Measurements from ENCODE around the gene P2RX3. TPM values are rescaled to one million over a fixed set of nuclear protein-coding genes. Genes with fewer than 3 reads are reported as not detected.
"Not testable (repeated sequence)": the region's sequence is repeated elsewhere in the genome, so short reads cannot be mapped to it uniquely, and the experiment has no call there.

The P2RX3 gene
- total RNA-seq, 2 experiments from 2014 or later, result not detected

GRCh38 chr11:57354699-57355098, 16.5 kb downstream of the P2RX3 start:
- DNase-seq, result no peak
- POLR2A ChIA-PET, result no interaction called here
- Mint-ChIP-seq H3K9me3 (peaks cover 5% of the 10 kb centered on the region), H3K36me3 (no peaks in the 10 kb centered on the region), H3K27ac (no peak overlapping the region), H3K4me3 (no peak overlapping the region), H3K4me1 (peaks cover 1% of the 10 kb centered on the region), H3K27me3 (peaks cover 14% of the 10 kb centered on the region)
- ATAC-seq (ENCODE audit: low read depth), result no peak

DNA sequence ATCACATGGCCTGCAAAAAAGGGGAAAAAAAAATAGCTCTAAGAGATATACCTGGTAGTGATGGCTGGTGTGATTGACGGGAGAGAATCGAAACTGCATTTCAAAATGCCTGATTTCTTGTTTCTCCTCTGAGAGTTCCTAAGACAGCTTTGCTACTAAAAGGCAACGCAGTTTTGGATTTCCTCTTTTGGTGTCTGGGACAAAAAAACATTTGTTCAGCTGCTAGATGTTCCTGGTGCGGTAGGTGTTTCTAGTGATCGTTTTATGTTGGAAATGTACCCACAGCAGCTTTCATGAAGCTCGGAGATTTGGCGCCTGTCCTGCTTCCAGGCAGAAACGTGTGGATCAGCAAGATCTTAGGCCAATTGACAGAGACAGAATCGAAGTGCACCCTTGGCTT, 18.1 kb downstream of the P2RX3 start:
- DNase-seq (no peak), ATAC-seq (ENCODE audit: low read depth) (no peak)
- Mint-ChIP-seq H3K27me3 (peaks cover 12% of the 10 kb centered on the region), H3K4me1 (peaks cover 1% of the 10 kb centered on the region), H3K9me3 (peaks cover 3% of the 10 kb centered on the region), H3K27ac (no peak overlapping the region), H3K36me3 (no peaks in the 10 kb centered on the region), H3K4me3 (no peak overlapping the region)
- POLR2A ChIA-PET, result no interaction called here

- Mint-ChIP-seq H3K4me1 (peaks cover 1% of the 10 kb centered on the region), H3K27me3 (peaks cover 12% of the 10 kb centered on the region), H3K4me3 (no peak overlapping the region), H3K36me3 (no peaks in the 10 kb centered on the region), H3K27ac (no peak overlapping the region), H3K9me3 (no peaks in the 10 kb centered on the region)
- ATAC-seq (ENCODE audit: low read depth) (no peak), DNase-seq (no peak)
- POLR2A ChIA-PET, result no interaction called here
These were observed 19.2 kb downstream of the P2RX3 start for GRCh38 chr11:57357310-57357709.

GRCh38 chr11:57357856-57358255, 19.7 kb downstream of the P2RX3 start:
- ATAC-seq (ENCODE audit: low read depth) (no peak), DNase-seq (no peak)
- Mint-ChIP-seq H3K9me3 (no peaks in the 10 kb centered on the region), H3K4me1 (peaks cover 1% of the 10 kb centered on the region), H3K36me3 (no peaks in the 10 kb centered on the region), H3K4me3 (no peak overlapping the region), H3K27ac (no peak overlapping the region), H3K27me3 (peaks cover 8% of the 10 kb centered on the region)
- POLR2A ChIA-PET, result no interaction called here

- Mint-ChIP-seq H3K4me3 (no peak overlapping the region), H3K4me1 (peaks cover 1% of the 10 kb centered on the region), H3K27me3 (peaks cover 8% of the 10 kb centered on the region), H3K36me3 (no peaks in the 10 kb centered on the region), H3K27ac (no peak overlapping the region), H3K9me3 (no peaks in the 10 kb centered on the region)
- POLR2A ChIA-PET, result no interaction called here
- ATAC-seq (ENCODE audit: low read depth), result no peak
- DNase-seq, result no peak
These were observed 20.4 kb downstream of the P2RX3 start for GRCh38 chr11:57358543-57358961.

- Mint-ChIP-seq H3K9me3 (no peaks in the 10 kb centered on the region), H3K36me3 (no peaks in the 10 kb centered on the region), H3K4me1 (peaks cover 1% of the 10 kb centered on the region), H3K27ac (no peak overlapping the region), H3K27me3 (peaks cover 7% of the 10 kb centered on the region), H3K4me3 (no peak overlapping the region)
- ATAC-seq (ENCODE audit: low read depth) (no peak), DNase-seq (no peak)
- POLR2A ChIA-PET, result no interaction called here
These were observed 20.8 kb downstream of the P2RX3 start for GRCh38 chr11:57358991-57359390.

DNA sequence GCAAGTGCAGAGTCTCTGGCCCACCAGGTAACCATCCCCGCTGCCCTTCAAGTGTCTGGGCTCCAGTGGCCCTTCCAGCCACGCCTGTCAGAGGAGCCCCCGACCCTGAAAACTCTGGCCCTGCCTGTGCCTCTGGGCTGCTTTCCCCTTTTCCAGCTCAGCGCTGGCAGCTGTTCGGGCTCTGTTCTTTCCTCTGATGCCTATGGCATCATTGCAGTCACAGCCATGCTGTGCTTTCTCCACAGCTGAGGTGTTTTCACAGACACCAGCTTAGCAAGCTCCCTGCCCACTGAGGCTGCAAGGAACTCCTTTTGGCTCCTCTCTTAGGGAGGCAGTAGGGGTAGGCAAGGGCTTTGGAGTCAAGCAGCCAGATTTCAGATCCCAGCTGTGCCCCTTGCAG, 21.2 kb downstream of the P2RX3 start:
- H3K4me3 Mint-ChIP-seq, result no peak overlapping the region
- POLR2A ChIA-PET, result no interaction called here
- DNase-seq, result no peak
- peaks cover 1% of the 10 kb centered on the region for H3K4me1 Mint-ChIP-seq
- no peak for ATAC-seq (ENCODE audit: low read depth)
- H3K27me3 Mint-ChIP-seq, result peaks cover 3% of the 10 kb centered on the region
- H3K9me3 Mint-ChIP-seq, result no peaks in the 10 kb centered on the region
- H3K36me3 Mint-ChIP-seq, result no peaks in the 10 kb centered on the region
- H3K27ac Mint-ChIP-seq, result no peak overlapping the region

GRCh38 chr11:57359896-57360690, 21.9 kb downstream of the P2RX3 start:
- POLR2A ChIA-PET, result no interaction called here
- H3K4me1 Mint-ChIP-seq, result peaks cover 1% of the 10 kb centered on the region

DNA sequence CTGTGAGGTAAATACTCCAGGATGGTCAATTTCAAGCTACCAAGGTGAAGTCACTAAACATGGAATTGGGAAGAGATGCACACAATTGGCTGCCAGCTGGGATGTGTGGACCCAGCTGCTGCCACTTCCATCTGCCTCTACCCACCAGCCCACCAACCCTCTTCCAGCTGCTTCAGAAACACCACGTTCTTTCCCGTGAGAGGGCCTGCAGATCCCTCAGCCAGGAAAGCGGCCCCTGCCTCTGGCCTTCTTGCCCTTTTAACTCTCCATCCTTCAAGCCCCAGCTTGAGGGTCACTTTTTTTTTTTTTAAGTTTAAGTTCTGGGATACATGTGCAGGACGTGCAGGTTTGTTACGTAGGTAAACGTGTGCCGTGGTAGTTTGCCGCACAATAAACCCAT, 22.8 kb downstream of the P2RX3 start:
- no peak overlapping the region for H3K4me3 Mint-ChIP-seq
- POLR2A ChIA-PET, result no interaction called here
- no peaks in the 10 kb centered on the region for H3K27me3 Mint-ChIP-seq
- ATAC-seq (ENCODE audit: low read depth) (no peak), DNase-seq (no peak)
- no peak overlapping the region for H3K27ac Mint-ChIP-seq
- no peaks in the 10 kb centered on the region for H3K36me3 Mint-ChIP-seq
- no peaks in the 10 kb centered on the region for H3K9me3 Mint-ChIP-seq
- H3K4me1 Mint-ChIP-seq, result peaks cover 1% of the 10 kb centered on the region

More at GRCh38 chr11:57359896-57360690, 21.9 kb downstream of the P2RX3 start:
- no peaks in the 10 kb centered on the region for H3K36me3 Mint-ChIP-seq
- DNase-seq (no peak), ATAC-seq (ENCODE audit: low read depth) (no peak)
- H3K4me3 Mint-ChIP-seq, result no peak overlapping the region
- no peaks in the 10 kb centered on the region for H3K27me3 Mint-ChIP-seq
- H3K9me3 Mint-ChIP-seq, result no peaks in the 10 kb centered on the region
- H3K27ac Mint-ChIP-seq, result no peak overlapping the region

DNA sequence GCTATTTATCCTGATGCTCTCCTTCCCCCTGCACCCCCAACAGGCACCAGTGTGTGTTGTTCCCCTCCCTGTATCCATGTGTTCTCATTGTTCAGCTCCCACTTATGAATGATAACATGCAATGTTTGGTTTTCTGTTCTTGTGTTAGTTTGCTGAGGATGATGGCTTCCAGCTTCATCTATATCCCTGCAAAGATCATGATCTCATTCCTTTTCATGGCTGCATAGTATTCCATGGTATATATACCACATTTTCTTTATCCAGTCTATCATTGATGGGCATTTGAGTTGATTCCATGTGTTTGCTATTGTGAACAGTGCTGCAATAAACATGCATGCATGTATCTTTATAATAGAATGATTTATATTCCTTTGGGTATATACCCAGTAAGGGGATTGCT, 23.3 kb downstream of the P2RX3 start:
- H3K4me3 Mint-ChIP-seq; H3K27ac Mint-ChIP-seq; H3K9me3 Mint-ChIP-seq; ATAC-seq (ENCODE audit: low read depth); POLR2A ChIA-PET; H3K27me3 Mint-ChIP-seq; H3K36me3 Mint-ChIP-seq; H3K4me1 Mint-ChIP-seq; DNase-seq: not testable (repeated sequence)

- DNase-seq (no peak), ATAC-seq (ENCODE audit: low read depth) (no peak)
- POLR2A ChIA-PET, result no interaction called here
- peaks cover 2% of the 10 kb centered on the region for H3K27me3 Mint-ChIP-seq
- H3K27ac Mint-ChIP-seq, result no peak overlapping the region
- H3K4me1 Mint-ChIP-seq, result no peaks in the 10 kb centered on the region
- H3K4me3 Mint-ChIP-seq, result no peak overlapping the region
- H3K9me3 Mint-ChIP-seq, result no peaks in the 10 kb centered on the region
- no peaks in the 10 kb centered on the region for H3K36me3 Mint-ChIP-seq
These were observed 23.8 kb downstream of the P2RX3 start for GRCh38 chr11:57361926-57362325.

- no peak for DNase-seq
- H3K4me3 Mint-ChIP-seq, result no peak overlapping the region
- POLR2A ChIA-PET, result no interaction called here
- no peaks in the 10 kb centered on the region for H3K36me3 Mint-ChIP-seq
- H3K27me3 Mint-ChIP-seq, result peaks cover 6% of the 10 kb centered on the region
- H3K4me1 Mint-ChIP-seq, result no peaks in the 10 kb centered on the region
- no peak for ATAC-seq (ENCODE audit: low read depth)
- H3K9me3 Mint-ChIP-seq, result no peaks in the 10 kb centered on the region
- H3K27ac Mint-ChIP-seq, result no peak overlapping the region
These were observed 25.3 kb downstream of the P2RX3 start for GRCh38 chr11:57363131-57364080.

DNA sequence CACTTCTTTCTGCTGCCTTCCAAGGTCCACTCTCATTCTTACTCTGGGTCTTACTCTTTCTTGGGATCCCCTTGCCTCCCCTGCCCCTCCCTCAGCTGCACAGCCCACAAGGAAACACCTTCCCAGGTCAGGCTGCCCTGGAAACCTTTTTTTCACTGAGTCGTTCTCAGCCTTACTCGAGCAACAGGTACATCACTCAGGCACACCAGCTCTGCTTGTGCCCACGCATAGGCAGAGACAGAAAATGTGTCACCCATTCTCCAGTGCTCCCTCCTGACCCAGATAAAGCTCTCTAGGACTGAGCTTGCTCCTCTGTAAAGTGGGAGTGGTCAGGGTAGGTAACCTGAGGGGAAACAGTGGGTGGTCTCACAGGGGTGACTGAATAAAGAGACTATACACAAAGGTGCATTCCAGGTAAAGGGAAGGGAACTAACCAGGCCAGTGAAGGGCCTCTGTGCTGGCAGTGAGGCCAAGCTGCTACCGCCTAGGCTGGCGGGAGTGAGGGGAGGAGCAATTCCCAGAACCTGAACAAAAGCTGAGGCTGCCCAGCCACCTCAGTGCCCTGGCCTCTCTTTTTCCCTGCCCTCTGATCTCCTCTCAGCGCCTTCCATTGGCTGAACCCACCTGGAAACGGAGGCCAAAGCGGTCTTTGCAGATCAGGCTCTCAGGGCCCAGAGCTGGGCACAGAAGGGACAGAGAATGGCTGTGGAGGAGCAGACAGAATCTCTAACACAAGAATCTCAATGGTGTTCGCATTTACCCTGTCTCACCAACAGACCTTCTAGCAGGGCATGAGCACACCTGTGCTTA, 26.9 kb downstream of the P2RX3 start:
- Mint-ChIP-seq H3K4me1 (no peaks in the 10 kb centered on the region), H3K27ac (no peak overlapping the region), H3K9me3 (no peaks in the 10 kb centered on the region), H3K36me3 (no peaks in the 10 kb centered on the region), H3K27me3 (peaks cover 6% of the 10 kb centered on the region), H3K4me3 (no peak overlapping the region)
- no peak for ATAC-seq (ENCODE audit: low read depth)
- DNase-seq, result no peak
- POLR2A ChIA-PET, result no interaction called here
